Anterior cingulate cortex (tissue), 58 donors: ENCODE data around the gene FBXL16.

ENCODE experiments used
- DNase-seq, 58 donors: peaks; one replicate each; lab custom pipeline; 2025; lab: John Stamatoyannopoulos, UW

FBXL16 gene

GRCh38 chr16:668519-669171 is 37.0 kb downstream of the FBXL16 start:
- DNase-seq = no peak

- peak in 57 of 58 donors; percentile 12 to 93 (median 84) for DNase-seq
Measured at GRCh38 chr16:667780-668518, 37.7 kb downstream of the FBXL16 start, which contains the start of gene RHOT2. RHOT2 (plus strand) TSS chr16:668132; CDS start chr16:668200, 68 bp downstream.

- no peak for DNase-seq
Measured at GRCh38 chr16:667113-667779, 38.4 kb downstream of the FBXL16 start.

- no peak for DNase-seq
Measured at GRCh38 chr16:666572-666971, 39.0 kb downstream of the FBXL16 start.

- no peak for DNase-seq
Measured at GRCh38 chr16:662597-662996, 43.0 kb downstream of the FBXL16 start.

GRCh38 chr16:662095-662494 is 43.5 kb downstream of the FBXL16 start:
- DNase-seq = no peak

- peak in 1 of 58 donors; percentile 69 for DNase-seq
Measured at GRCh38 chr16:661184-661821, 44.3 kb downstream of the FBXL16 start.

- DNase-seq = peak in 54 of 58 donors; percentile 11 to 89 (median 78)
Measured at GRCh38 chr16:660459-661183, 45.0 kb downstream of the FBXL16 start.

- no peak for DNase-seq
Measured at GRCh38 chr16:660132-660458, 45.5 kb downstream of the FBXL16 start.

- no peak for DNase-seq
Measured at GRCh38 chr16:659618-660017, 46.0 kb downstream of the FBXL16 start.

GRCh38 chr16:658679-659571 is 46.7 kb downstream of the FBXL16 start:
- DNase-seq = no peak

GRCh38 chr16:657487-657886 is 48.1 kb downstream of the FBXL16 start:
- no peak for DNase-seq

GRCh38 chr16:654034-654433 is 51.6 kb downstream of the FBXL16 start:
- no peak for DNase-seq

GRCh38 chr16:652454-653305 is 52.9 kb downstream of the FBXL16 start:
- no peak for DNase-seq

GRCh38 chr16:651844-652243 is 53.8 kb downstream of the FBXL16 start:
- DNase-seq = no peak

- DNase-seq = no peak
Measured at GRCh38 chr16:649631-650030, 56.0 kb downstream of the FBXL16 start.

- DNase-seq = peak; percentile 50 to 97 (median 88)
Measured at GRCh38 chr16:648781-649589, 56.6 kb downstream of the FBXL16 start, which contains the start of gene WDR90. WDR90 (plus strand) TSS chr16:649365; CDS start chr16:649417, 52 bp downstream.
